Right lobe of liver (tissue), 4 donors: ENCODE data around the gene HBG1.

Experiments used
- POLR2A ChIP-seq: fragments of 450-650 bp; IDR thresholded peaks from one replicate; pipeline ENCODE4 v1.6.1; 2017; ENCODE audit warnings: antibody characterized with exemption, mild to moderate bottlenecking
- TF ChIP-seq, protein P1 (sequence below), 4 donors: fragments of 200-600 bp in 3 of 4; fragments of 450-650 bp in 1 of 4; IDR thresholded peaks; one replicate each; pipeline versions ENCODE4 v1.5.1 to v1.8.0; 2016 to 2022; ENCODE audit warnings: antibody characterized with exemption in 4 of 4, mild to moderate bottlenecking in 2 of 4
- donor health status: DM: no; HTN: no; CAD: no.
- donor health status: DM: no; HTN: no; CAD: no.
- donor health status: DM: no; HTN: yes; CAD: no.

GRCh38 chr11:5283086-5283485 lies 33.4 kb upstream of the HBG1 start:
- TF ChIP-seq POLR2A, result no peak
- TF ChIP-seq, protein P1, sequence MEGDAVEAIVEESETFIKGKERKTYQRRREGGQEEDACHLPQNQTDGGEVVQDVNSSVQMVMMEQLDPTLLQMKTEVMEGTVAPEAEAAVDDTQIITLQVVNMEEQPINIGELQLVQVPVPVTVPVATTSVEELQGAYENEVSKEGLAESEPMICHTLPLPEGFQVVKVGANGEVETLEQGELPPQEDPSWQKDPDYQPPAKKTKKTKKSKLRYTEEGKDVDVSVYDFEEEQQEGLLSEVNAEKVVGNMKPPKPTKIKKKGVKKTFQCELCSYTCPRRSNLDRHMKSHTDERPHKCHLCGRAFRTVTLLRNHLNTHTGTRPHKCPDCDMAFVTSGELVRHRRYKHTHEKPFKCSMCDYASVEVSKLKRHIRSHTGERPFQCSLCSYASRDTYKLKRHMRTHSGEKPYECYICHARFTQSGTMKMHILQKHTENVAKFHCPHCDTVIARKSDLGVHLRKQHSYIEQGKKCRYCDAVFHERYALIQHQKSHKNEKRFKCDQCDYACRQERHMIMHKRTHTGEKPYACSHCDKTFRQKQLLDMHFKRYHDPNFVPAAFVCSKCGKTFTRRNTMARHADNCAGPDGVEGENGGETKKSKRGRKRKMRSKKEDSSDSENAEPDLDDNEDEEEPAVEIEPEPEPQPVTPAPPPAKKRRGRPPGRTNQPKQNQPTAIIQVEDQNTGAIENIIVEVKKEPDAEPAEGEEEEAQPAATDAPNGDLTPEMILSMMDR (IDR thresholded peaks at IDR 0.05), result no peak
